GM21825 (cell line): ENCODE results near the gene SF3A2.

ENCODE experiments used
- ATAC-seq: cut with Tn5 transposase; IDR thresholded peaks from one replicate; pipeline ENCODE4 v1.9.1; 2021; ENCODE audit warnings: mild to moderate bottlenecking, moderate library complexity; ENCODE audit not compliant: unreplicated experiment

SF3A2 gene

GRCh38 chr19:2226051-2226839 lies 10.4 kb upstream of the SF3A2 start:
- no peak for ATAC-seq

GRCh38 chr19:2226840-2227360 lies 9.7 kb upstream of the SF3A2 start:
- ATAC-seq = no peak

- no peak for ATAC-seq
Observed at GRCh38 chr19:2227415-2228156, 9.0 kb upstream of the SF3A2 start.

GRCh38 chr19:2228157-2229030 lies 8.2 kb upstream of the SF3A2 start:
- no peak for ATAC-seq

- ATAC-seq = no peak
Observed at GRCh38 chr19:2229103-2230032, 7.3 kb upstream of the SF3A2 start.

GRCh38 chr19:2230033-2230531 lies 6.5 kb upstream of the SF3A2 start:
- ATAC-seq = no peak

GRCh38 chr19:2230807-2231533 lies 5.7 kb upstream of the SF3A2 start:
- no peak for ATAC-seq

- no peak for ATAC-seq
Observed at GRCh38 chr19:2231621-2232221, 4.9 kb upstream of the SF3A2 start.

GRCh38 chr19:2232286-2233151 lies 4.1 kb upstream of the SF3A2 start:
- no peak for ATAC-seq

GRCh38 chr19:2233601-2234280 lies 2.9 kb upstream of the SF3A2 start:
- ATAC-seq = no peak

- no peak for ATAC-seq
Observed at GRCh38 chr19:2234996-2235380, 1.6 kb upstream of the SF3A2 start.

- ATAC-seq = peak; percentile 21
Observed at GRCh38 chr19:2235381-2236063, 1.1 kb upstream of the SF3A2 start.

GRCh38 chr19:2236064-2236313 lies 635 bp upstream of the SF3A2 start:
- peak; percentile 16 for ATAC-seq

- ATAC-seq = no peak
Observed at GRCh38 chr19:2237051-2237868, 636 bp downstream of the SF3A2 start.

GRCh38 chr19:2237869-2238153 lies 1.2 kb downstream of the SF3A2 start:
- no peak for ATAC-seq

- no peak for ATAC-seq
Observed at GRCh38 chr19:2239173-2239572, 2.5 kb downstream of the SF3A2 start.
